Left ventricle myocardium inferior (tissue), 1 donor: ENCODE results near the gene TSPAN9. TPM values are rescaled to one million over a fixed set of nuclear protein-coding genes. Genes with fewer than 3 reads are reported as not detected.

ENCODE experiments used
- DNase-seq: peaks from one replicate; pipeline ENCODE4 v3.0.0-alpha.2; 2020
- H3K27ac ChIP-seq: fragments of 200-600 bp; replicated peaks from 2 replicates; pipeline ENCODE4 v1.8.0; 2021
- H3K27me3 ChIP-seq: fragments of 200-600 bp; 2 replicates; pipeline ENCODE4 v1.8.0; 2021; ENCODE audit warnings: low read depth
- H3K36me3 ChIP-seq: fragments of 200-600 bp; 2 replicates; pipeline ENCODE4 v1.8.0; 2021
- H3K4me1 ChIP-seq: fragments of 200-600 bp; 2 replicates; pipeline ENCODE4 v1.8.0; 2021
- H3K4me3 ChIP-seq: fragments of 200-600 bp; 2 replicates; pipeline ENCODE4 v1.8.0; 2021; ENCODE audit warnings: mild to moderate bottlenecking, moderate library complexity
- H3K9me3 ChIP-seq: fragments of 200-600 bp; replicated peaks from 2 replicates; pipeline ENCODE4 v1.8.0; 2021
- intact Hi-C: fragments of 100-400 bp; cut with micrococcal nuclease; formaldehyde crosslinking; loops from one replicate; pipeline ENCODE4 v1.11.0; 2022
- total RNA-seq: library from RNA; stranded (reverse); fragmentation: NEBNext Ultra II Directional; extraction: Animal tissue kit (Norgen Biotek cat#: 25700); gene quantifications from one replicate; pipeline ENCODE4 v1.2.1, GENCODE V29; 2021
- TF ChIP-seq, protein P1 (sequence below): fragments of 200-600 bp; IDR thresholded peaks from 2 replicates; pipeline ENCODE4 v1.8.0; 2021; ENCODE audit warnings: antibody characterized with exemption, mild to moderate bottlenecking, borderline replicate concordance
- donor health status: DM: no; HTN: yes; CAD: no; lungs with severe emphysema.

Gene TSPAN9
- total RNA-seq, 1 donor from 2014 or later, result 305 TPM

- DNase-seq, result peak; percentile 53
- TF ChIP-seq, protein P1, sequence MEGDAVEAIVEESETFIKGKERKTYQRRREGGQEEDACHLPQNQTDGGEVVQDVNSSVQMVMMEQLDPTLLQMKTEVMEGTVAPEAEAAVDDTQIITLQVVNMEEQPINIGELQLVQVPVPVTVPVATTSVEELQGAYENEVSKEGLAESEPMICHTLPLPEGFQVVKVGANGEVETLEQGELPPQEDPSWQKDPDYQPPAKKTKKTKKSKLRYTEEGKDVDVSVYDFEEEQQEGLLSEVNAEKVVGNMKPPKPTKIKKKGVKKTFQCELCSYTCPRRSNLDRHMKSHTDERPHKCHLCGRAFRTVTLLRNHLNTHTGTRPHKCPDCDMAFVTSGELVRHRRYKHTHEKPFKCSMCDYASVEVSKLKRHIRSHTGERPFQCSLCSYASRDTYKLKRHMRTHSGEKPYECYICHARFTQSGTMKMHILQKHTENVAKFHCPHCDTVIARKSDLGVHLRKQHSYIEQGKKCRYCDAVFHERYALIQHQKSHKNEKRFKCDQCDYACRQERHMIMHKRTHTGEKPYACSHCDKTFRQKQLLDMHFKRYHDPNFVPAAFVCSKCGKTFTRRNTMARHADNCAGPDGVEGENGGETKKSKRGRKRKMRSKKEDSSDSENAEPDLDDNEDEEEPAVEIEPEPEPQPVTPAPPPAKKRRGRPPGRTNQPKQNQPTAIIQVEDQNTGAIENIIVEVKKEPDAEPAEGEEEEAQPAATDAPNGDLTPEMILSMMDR, result no peak
- Histone ChIP-seq H3K4me1 (peaks cover 95% of the 10 kb centered on the region), H3K27me3 (no peaks in the 10 kb centered on the region), H3K36me3 (no peaks in the 10 kb centered on the region), H3K9me3 (no peaks in the 10 kb centered on the region), H3K27ac (peak overlapping the region; percentile 71), H3K4me3 (no peak overlapping the region)
- intact Hi-C loops, result loop anchor here (10.0 kb wide), 1 partner anchor 65 kb away; no protein-coding TSS in a partner anchor
These were observed 63.1 kb downstream of the TSPAN9 start for GRCh38 chr12:3140284-3140683.

- Histone ChIP-seq H3K36me3 (no peaks in the 10 kb centered on the region), H3K27ac (peak overlapping the region; percentile 71), H3K9me3 (no peaks in the 10 kb centered on the region), H3K4me3 (no peak overlapping the region), H3K4me1 (peaks cover 95% of the 10 kb centered on the region), H3K27me3 (no peaks in the 10 kb centered on the region)
- intact Hi-C loops, result loop anchor here (10.0 kb wide), 1 partner anchor 63 kb away; no protein-coding TSS in a partner anchor
- DNase-seq, result no peak
- TF ChIP-seq, protein P1, result no peak
These were observed 64.5 kb downstream of the TSPAN9 start for GRCh38 chr12:3141339-3142321.

DNA sequence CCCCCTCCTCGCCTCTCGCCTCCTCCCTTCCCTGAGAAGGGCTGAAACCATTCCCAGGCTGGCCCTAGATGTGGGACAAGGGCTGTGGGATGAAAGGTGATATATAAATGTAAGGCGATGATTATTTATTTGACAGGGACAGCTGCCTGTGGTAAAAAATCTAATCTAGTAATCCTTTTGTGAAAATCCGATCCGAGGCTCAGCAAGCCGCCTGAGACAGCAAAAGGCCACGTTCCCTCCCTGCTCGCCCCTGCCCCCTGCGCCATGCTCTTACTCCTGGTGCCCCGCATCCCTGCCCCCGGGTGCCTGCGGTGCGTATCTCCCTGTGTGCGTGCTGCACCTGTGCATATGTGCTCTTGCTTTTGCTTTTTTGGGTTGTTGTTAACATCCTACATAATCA, 65.2 kb downstream of the TSPAN9 start:
- intact Hi-C loops, result loop anchor here (10.0 kb wide), 1 partner anchor 62 kb away; no protein-coding TSS in a partner anchor
- H3K4me1 ChIP-seq, result peaks cover 94% of the 10 kb centered on the region

GRCh38 chr12:3144495-3144894, 67.3 kb downstream of the TSPAN9 start:
- no peaks in the 10 kb centered on the region for H3K9me3 ChIP-seq
- no peaks in the 10 kb centered on the region for H3K27me3 ChIP-seq
- TF ChIP-seq, protein P1, result no peak
- peak overlapping the region; percentile 80 for H3K27ac ChIP-seq
- H3K4me1 ChIP-seq, result peaks cover 94% of the 10 kb centered on the region
- H3K36me3 ChIP-seq, result no peaks in the 10 kb centered on the region
- H3K4me3 ChIP-seq, result no peak overlapping the region
- DNase-seq, result no peak
- intact Hi-C loops, result loop anchor here (10.0 kb wide), 1 partner anchor 60 kb away; no protein-coding TSS in a partner anchor

More for the DNA sequence above, 65.2 kb downstream of the TSPAN9 start:
- TF ChIP-seq, protein P1, result no peak
- Histone ChIP-seq H3K27me3 (no peaks in the 10 kb centered on the region), H3K36me3 (no peaks in the 10 kb centered on the region), H3K4me3 (no peak overlapping the region), H3K27ac (peak overlapping the region; percentile 71), H3K9me3 (no peaks in the 10 kb centered on the region)
- no peak for DNase-seq

DNA sequence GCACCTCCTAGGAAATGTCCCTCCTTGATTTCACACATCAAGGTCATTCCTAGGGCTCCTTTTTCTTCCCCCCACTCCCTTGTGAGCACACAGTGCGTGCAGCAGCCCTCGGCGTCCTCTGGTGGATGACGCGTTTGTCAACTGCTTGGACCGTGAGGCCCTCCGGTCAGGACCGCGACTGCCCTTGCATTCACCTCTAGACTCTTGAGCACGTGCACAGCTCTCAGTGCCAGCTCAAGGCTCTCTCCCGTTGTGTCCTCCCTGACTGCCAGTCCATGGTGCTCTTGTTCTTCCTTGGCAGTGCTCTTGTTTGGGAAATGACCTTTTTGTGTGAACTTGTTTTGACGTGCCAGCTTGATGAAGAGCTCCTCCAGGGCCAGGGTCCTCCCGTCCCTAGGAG, 67.9 kb downstream of the TSPAN9 start:
- TF ChIP-seq, protein P1, result no peak
- H3K4me3 ChIP-seq, result no peak overlapping the region
- intact Hi-C loops, result loop anchor here (10.0 kb wide), 1 partner anchor 60 kb away; no protein-coding TSS in a partner anchor
- peak overlapping the region; percentile 80 for H3K27ac ChIP-seq
- H3K9me3 ChIP-seq, result no peaks in the 10 kb centered on the region
- peaks cover 94% of the 10 kb centered on the region for H3K4me1 ChIP-seq
- peak; percentile 73 for DNase-seq
- H3K27me3 ChIP-seq, result no peaks in the 10 kb centered on the region
- H3K36me3 ChIP-seq, result no peaks in the 10 kb centered on the region
